Endodermal cell (in vitro differentiated cells): ENCODE measurements around the gene ADRM1. TPM values are rescaled to one million over a fixed set of nuclear protein-coding genes. Genes with fewer than 3 reads are reported as not detected.

Source experiments
- DNase-seq: peaks from one replicate; pipeline ENCODE4 v3.0.0-alpha.2; 2017
- H3K27ac ChIP-seq: 2 replicates; pipeline ENCODE4 v1.5.1; 2013; ENCODE audit warnings: mild to moderate bottlenecking, low read depth, low read length, moderate library complexity
- H3K27me3 ChIP-seq: 2 replicates; pipeline ENCODE4 v1.6.1; 2013; ENCODE audit warnings: mild to moderate bottlenecking, low read length, moderate library complexity; ENCODE audit not compliant: insufficient read depth, control insufficient read depth, poor library complexity, severe bottlenecking
- H3K36me3 ChIP-seq: 2 replicates; pipeline ENCODE4 v1.7.0; 2013; ENCODE audit warnings: mild to moderate bottlenecking, low read length, moderate library complexity; ENCODE audit not compliant: control insufficient read depth, insufficient read depth
- H3K4me1 ChIP-seq: one replicate; pipeline ENCODE4 v1.7.0; 2013; ENCODE audit warnings: low read length; ENCODE audit not compliant: control insufficient read depth, insufficient read depth
- H3K4me3 ChIP-seq: 2 replicates; pipeline ENCODE4 v1.5.1; 2013; ENCODE audit warnings: mild to moderate bottlenecking, low read length, moderate library complexity
- H3K9ac ChIP-seq: 2 replicates; pipeline ENCODE4 v1.6.1; 2013; ENCODE audit warnings: mild to moderate bottlenecking, low read length, moderate library complexity; ENCODE audit not compliant: poor library complexity, severe bottlenecking; ENCODE audit errors: extremely low read depth
- H3K9me3 ChIP-seq: 2 replicates; pipeline ENCODE4 v1.6.1; 2013; ENCODE audit warnings: mild to moderate bottlenecking, low read length, moderate library complexity; ENCODE audit not compliant: control insufficient read depth
- H3K27ac Mint-ChIP-seq: 2 replicates; pipeline ENCODE4 v1.8.0; 2020; ENCODE audit warnings: mixed read lengths
- H3K27me3 Mint-ChIP-seq: 2 replicates; pipeline ENCODE4 v1.8.0; 2021; ENCODE audit warnings: mild to moderate bottlenecking, mixed read lengths; ENCODE audit not compliant: insufficient read depth
- H3K36me3 Mint-ChIP-seq: 2 replicates; pipeline ENCODE4 v1.8.0; 2020; ENCODE audit warnings: low read depth, mixed read lengths
- H3K4me1 Mint-ChIP-seq: 2 replicates; pipeline ENCODE4 v1.8.0; 2020; ENCODE audit warnings: mixed read lengths
- H3K4me3 Mint-ChIP-seq: 2 replicates; pipeline ENCODE4 v1.8.0; 2020; ENCODE audit warnings: mild to moderate bottlenecking, moderate library complexity, mixed read lengths
- H3K9me3 Mint-ChIP-seq: 2 replicates; pipeline ENCODE4 v1.8.0; 2020; ENCODE audit warnings: mild to moderate bottlenecking, mixed read lengths
- CTCF ChIP-seq: fragments of 200-600 bp; sonication (generic); conservative IDR thresholded peaks from 2 replicates; pipeline ENCODE4 v1.5.0; 2021; ENCODE audit warnings: antibody characterized with exemption, mild to moderate bottlenecking
- WGBS, 2 experiments: methylation state at CpG; one replicate each; pipeline versions ENCODE4 v1.1.5 to v1.1.7; 2013; ENCODE audit warnings: missing lambda C conversion rate in 2 of 2, mixed read lengths in 1 of 2; ENCODE audit not compliant: insufficient coverage in 1 of 2, insufficient read length in 1 of 2; 5-methylcytosine and 5-hydroxymethylcytosine counted together
- total RNA-seq, 2 donors: library from RNA; stranded (reverse); fragmentation: NEBNext Ultra II Directional in 1 of 2; extraction: Animal tissue kit (Norgen Biotek cat#: 25700) in 1 of 2; gene quantifications; 2 replicates in 1 of 2; 3 replicates in 1 of 2; pipeline ENCODE4 v1.2.1, GENCODE V29; 2021

ADRM1 gene
- total RNA-seq, 2 donors from 2014 or later, result 105 to 106 TPM

- Mint-ChIP-seq H3K36me3 (peaks cover 13% of the 10 kb centered on the region), H3K27ac (peak overlapping the region; percentile 35), H3K9me3 (no peaks in the 10 kb centered on the region), H3K27me3 (no peaks in the 10 kb centered on the region), H3K4me1 (peaks cover 7% of the 10 kb centered on the region), H3K4me3 (no peak overlapping the region)
- Histone ChIP-seq H3K36me3 (peaks cover 33% of the 10 kb centered on the region), H3K27me3 (no peaks in the 10 kb centered on the region), H3K4me3 (no peak overlapping the region), H3K4me1 (peaks cover 14% of the 10 kb centered on the region), H3K9me3 (no peaks in the 10 kb centered on the region), H3K9ac (no peak overlapping the region), H3K27ac (peak overlapping the region; percentile 73)
- TF ChIP-seq CTCF, result no peak
- peak; percentile 70 for DNase-seq
- WGBS, 2 experiments, result 57 to 69% methylated on average over 5 to 11 of the region's 11 CpGs
Measured at GRCh38 chr20:62355516-62355877, 52.7 kb downstream of the ADRM1 start.

- Mint-ChIP-seq H3K36me3 (peaks cover 8% of the 10 kb centered on the region), H3K4me3 (no peak overlapping the region), H3K27ac (no peak overlapping the region), H3K4me1 (peaks cover 8% of the 10 kb centered on the region), H3K27me3 (no peaks in the 10 kb centered on the region), H3K9me3 (no peaks in the 10 kb centered on the region)
- DNase-seq, result peak; percentile 55
- Histone ChIP-seq H3K4me3 (no peak overlapping the region), H3K27me3 (no peaks in the 10 kb centered on the region), H3K9ac (no peak overlapping the region), H3K27ac (peak overlapping the region; percentile 73), H3K9me3 (no peaks in the 10 kb centered on the region), H3K36me3 (peaks cover 33% of the 10 kb centered on the region), H3K4me1 (peaks cover 18% of the 10 kb centered on the region)
- no peak for TF ChIP-seq CTCF
- 80% methylated on average over 23 to 29 of the region's 29 CpGs for WGBS, 2 experiments
Measured at GRCh38 chr20:62355878-62356588, 53.2 kb downstream of the ADRM1 start.

DNA sequence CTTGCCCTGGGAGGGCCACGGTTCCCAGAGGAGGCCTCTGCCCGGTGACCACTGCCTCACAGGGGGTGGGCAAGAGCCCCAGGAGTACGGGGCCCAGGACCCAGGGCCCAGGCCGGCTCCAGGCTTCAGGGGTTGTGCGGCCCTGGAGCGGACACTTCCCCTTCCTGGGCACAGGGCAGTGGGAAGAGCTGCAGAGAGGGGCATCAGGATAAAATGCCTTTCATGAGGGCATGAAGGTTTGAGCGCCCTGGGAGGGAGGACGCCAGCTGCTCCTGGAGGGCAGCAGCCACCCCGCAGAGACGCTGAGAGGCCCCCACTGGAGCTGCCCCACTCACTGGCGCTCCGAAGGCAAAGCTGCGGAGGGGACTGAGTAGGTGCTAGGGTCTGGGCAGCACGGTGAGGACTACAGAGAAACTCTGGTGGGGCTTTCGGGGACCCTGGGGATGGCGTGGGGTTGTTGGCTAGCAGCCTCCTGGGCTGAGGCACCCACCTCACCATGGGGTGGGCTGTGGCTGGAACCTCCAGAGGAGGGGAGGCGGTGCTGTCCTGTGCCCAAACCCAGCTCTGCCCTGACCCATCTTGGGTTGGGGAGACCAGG, 53.9 kb downstream of the ADRM1 start:
- Histone ChIP-seq H3K4me3 (no peak overlapping the region), H3K27me3 (no peaks in the 10 kb centered on the region), H3K36me3 (peaks cover 32% of the 10 kb centered on the region), H3K27ac (peak overlapping the region; percentile 66), H3K9ac (no peak overlapping the region), H3K4me1 (peaks cover 24% of the 10 kb centered on the region), H3K9me3 (no peaks in the 10 kb centered on the region)
- H3K4me1 Mint-ChIP-seq, result peaks cover 8% of the 10 kb centered on the region
- TF ChIP-seq CTCF, result no peak
- WGBS, 2 experiments, result 86 to 93% methylated on average over 7 to 17 of the region's 17 CpGs
- H3K36me3 Mint-ChIP-seq, result peaks cover 5% of the 10 kb centered on the region
- DNase-seq, result peak; percentile 53
- H3K27ac Mint-ChIP-seq, result no peak overlapping the region
- no peaks in the 10 kb centered on the region for H3K9me3 Mint-ChIP-seq
- no peak overlapping the region for H3K4me3 Mint-ChIP-seq
- H3K27me3 Mint-ChIP-seq, result no peaks in the 10 kb centered on the region
